Left ventricle myocardium inferior (tissue), 1 donor: ENCODE data around the gene ALOX12. TPM values are rescaled to one million over a fixed set of nuclear protein-coding genes. Genes with fewer than 3 reads are reported as not detected.
"Not testable (repeated sequence)": the region's sequence is repeated elsewhere in the genome, so short reads cannot be mapped to it uniquely, and the experiment has no call there.

Source experiments
- DNase-seq: peaks from one replicate; pipeline ENCODE4 v3.0.0-alpha.2; 2020
- H3K27ac ChIP-seq: fragments of 200-600 bp; replicated peaks from 2 replicates; pipeline ENCODE4 v1.8.0; 2021
- H3K27me3 ChIP-seq: fragments of 200-600 bp; 2 replicates; pipeline ENCODE4 v1.8.0; 2021; ENCODE audit warnings: low read depth
- H3K36me3 ChIP-seq: fragments of 200-600 bp; 2 replicates; pipeline ENCODE4 v1.8.0; 2021
- H3K4me1 ChIP-seq: fragments of 200-600 bp; 2 replicates; pipeline ENCODE4 v1.8.0; 2021
- H3K4me3 ChIP-seq: fragments of 200-600 bp; 2 replicates; pipeline ENCODE4 v1.8.0; 2021; ENCODE audit warnings: mild to moderate bottlenecking, moderate library complexity
- H3K9me3 ChIP-seq: fragments of 200-600 bp; replicated peaks from 2 replicates; pipeline ENCODE4 v1.8.0; 2021
- CTCF ChIP-seq: fragments of 200-600 bp; IDR thresholded peaks from 2 replicates; pipeline ENCODE4 v1.8.0; 2021; ENCODE audit warnings: antibody characterized with exemption, mild to moderate bottlenecking, borderline replicate concordance
- intact Hi-C: fragments of 100-400 bp; cut with micrococcal nuclease; formaldehyde crosslinking; loops from one replicate; pipeline ENCODE4 v1.11.0; 2022
- total RNA-seq: library from RNA; stranded (reverse); fragmentation: NEBNext Ultra II Directional; extraction: Animal tissue kit (Norgen Biotek cat#: 25700); gene quantifications from one replicate; pipeline ENCODE4 v1.2.1, GENCODE V29; 2021
- donor health status: DM: no; HTN: yes; CAD: no; lungs with severe emphysema.

The ALOX12 gene
- total RNA-seq, 1 donor from 2014 or later: not detected

DNA sequence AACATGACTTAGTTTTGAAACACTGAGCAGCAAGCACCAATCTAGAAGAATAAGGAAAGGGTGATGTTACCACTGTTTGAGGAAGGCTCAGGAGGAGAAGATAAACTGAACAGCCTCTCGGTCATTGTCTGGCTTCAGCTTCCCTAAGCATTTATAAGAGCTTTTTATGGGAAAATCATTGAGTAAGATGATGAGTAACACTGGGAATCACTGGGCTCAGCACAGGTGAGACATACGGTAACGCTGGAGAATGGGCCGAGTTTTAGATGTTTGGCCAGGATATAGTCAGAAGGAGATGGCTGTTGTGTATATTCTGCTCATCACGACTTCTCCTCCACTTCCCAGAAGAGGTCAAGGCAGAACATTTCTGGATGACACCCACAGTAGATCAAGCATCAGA lies 42.2 kb upstream of the ALOX12 start:
- no peaks in the 10 kb centered on the region for H3K9me3 ChIP-seq
- no peak overlapping the region for H3K4me3 ChIP-seq
- intact Hi-C loops: no loop called here
- DNase-seq: no peak
- TF ChIP-seq CTCF: no peak
- no peak overlapping the region for H3K27ac ChIP-seq
- no peaks in the 10 kb centered on the region for H3K36me3 ChIP-seq
- peaks cover 4% of the 10 kb centered on the region for H3K4me1 ChIP-seq
- H3K27me3 ChIP-seq: no peaks in the 10 kb centered on the region

DNA sequence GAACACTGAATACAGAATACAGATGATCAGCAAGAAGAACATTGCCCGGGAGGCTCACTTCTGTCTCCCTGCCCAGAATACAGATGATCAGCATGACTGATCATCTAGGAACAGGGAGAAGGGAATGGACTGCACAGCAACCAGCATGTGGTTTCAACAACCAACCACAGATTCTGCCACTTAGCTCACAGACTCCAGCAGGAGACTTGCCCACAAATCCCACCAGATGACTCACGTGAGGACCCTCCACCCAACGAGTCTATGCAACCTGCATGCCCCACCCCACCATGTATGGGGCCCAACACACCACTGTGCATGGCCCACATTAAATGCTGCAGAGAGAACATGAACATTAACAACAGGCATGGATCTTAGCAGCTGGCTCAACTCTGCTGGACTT lies 36.1 kb upstream of the ALOX12 start:
- Histone ChIP-seq H3K36me3 (no peaks in the 10 kb centered on the region), H3K27ac (no peak overlapping the region), H3K4me3 (no peak overlapping the region), H3K9me3 (no peaks in the 10 kb centered on the region), H3K27me3 (no peaks in the 10 kb centered on the region), H3K4me1 (no peaks in the 10 kb centered on the region)
- intact Hi-C loops: no loop called here
- no peak for DNase-seq
- no peak for TF ChIP-seq CTCF

- intact Hi-C loops: no loop called here
- Histone ChIP-seq H3K27me3 (no peaks in the 10 kb centered on the region), H3K4me3 (no peak overlapping the region), H3K4me1 (no peaks in the 10 kb centered on the region), H3K27ac (no peak overlapping the region), H3K9me3 (no peaks in the 10 kb centered on the region), H3K36me3 (no peaks in the 10 kb centered on the region)
- no peak for TF ChIP-seq CTCF
- DNase-seq: no peak
These were observed 26.5 kb upstream of the ALOX12 start for GRCh38 chr17:6969323-6969726.

DNA sequence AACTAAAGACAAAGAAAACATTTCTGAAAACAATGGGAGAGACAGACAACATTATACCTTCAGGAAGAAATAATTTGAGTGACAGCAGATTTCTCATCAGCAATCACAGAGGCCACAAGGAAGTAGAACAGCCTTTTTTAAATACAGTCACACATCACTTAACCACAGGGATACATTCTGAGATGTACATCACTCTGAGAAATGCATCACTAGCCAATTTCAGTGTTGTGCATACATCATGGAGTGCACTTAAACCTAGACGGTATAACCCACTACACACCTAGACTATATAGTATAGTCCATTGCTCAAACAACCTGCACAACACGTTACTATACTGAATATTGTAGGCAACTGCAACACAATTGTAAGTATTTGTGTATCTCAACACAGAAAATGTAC lies 24.9 kb upstream of the ALOX12 start:
- H3K4me3 ChIP-seq: no peak overlapping the region
- H3K9me3 ChIP-seq: no peaks in the 10 kb centered on the region
- intact Hi-C loops: no loop called here
- no peaks in the 10 kb centered on the region for H3K36me3 ChIP-seq
- no peaks in the 10 kb centered on the region for H3K4me1 ChIP-seq
- TF ChIP-seq CTCF: no peak
- H3K27ac ChIP-seq: no peak overlapping the region
- DNase-seq: no peak
- H3K27me3 ChIP-seq: no peaks in the 10 kb centered on the region

GRCh38 chr17:6979440-6979839 lies 16.4 kb upstream of the ALOX12 start:
- H3K4me1 ChIP-seq, DNase-seq, H3K4me3 ChIP-seq, H3K27ac ChIP-seq, H3K9me3 ChIP-seq, intact Hi-C loops, H3K36me3 ChIP-seq, H3K27me3 ChIP-seq: not testable (repeated sequence)

DNA sequence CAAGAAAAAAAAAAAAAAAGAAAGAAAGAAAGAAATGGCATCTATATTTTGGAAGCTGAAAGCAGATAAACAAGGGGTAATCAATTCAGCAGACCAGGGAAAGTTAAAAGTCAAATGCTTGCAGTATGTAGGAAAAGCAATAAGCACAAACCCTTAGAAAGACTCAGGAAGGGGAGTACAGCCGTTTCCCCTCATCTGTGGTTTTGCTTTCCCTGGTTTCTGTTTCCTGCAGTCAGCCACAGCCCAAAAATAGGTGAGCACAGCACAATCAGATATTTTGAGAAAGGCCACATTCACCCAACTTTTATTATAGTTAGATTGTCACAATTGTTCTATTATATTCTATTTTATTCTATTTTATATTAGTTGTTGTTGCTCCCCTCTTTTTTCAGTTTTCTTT lies 14.4 kb upstream of the ALOX12 start:
- intact Hi-C loops: no loop called here
- TF ChIP-seq CTCF: no peak
- no peak for DNase-seq

More for the DNA sequence above, 14.4 kb upstream of the ALOX12 start:
- Histone ChIP-seq H3K4me3 (no peak overlapping the region), H3K9me3 (peaks cover 9% of the 10 kb centered on the region), H3K4me1 (no peaks in the 10 kb centered on the region), H3K36me3 (no peaks in the 10 kb centered on the region), H3K27ac (no peak overlapping the region), H3K27me3 (no peaks in the 10 kb centered on the region)
